Smooth muscle cell of bladder (primary cell): ENCODE measurements around the gene ENG. TPM values are rescaled to one million over a fixed set of nuclear protein-coding genes. Genes with fewer than 3 reads are reported as not detected.

ENCODE experiments used
- total RNA-seq: library from RNA; depleted of rRNA; stranded (reverse); fragments of >200 nt; gene quantifications from 2 replicates; pipeline ENCODE4 v1.2.3, GENCODE V29; 2014

The ENG gene
- 9.0 and 13.2 TPM in 2 replicates for total RNA-seq

DNA sequence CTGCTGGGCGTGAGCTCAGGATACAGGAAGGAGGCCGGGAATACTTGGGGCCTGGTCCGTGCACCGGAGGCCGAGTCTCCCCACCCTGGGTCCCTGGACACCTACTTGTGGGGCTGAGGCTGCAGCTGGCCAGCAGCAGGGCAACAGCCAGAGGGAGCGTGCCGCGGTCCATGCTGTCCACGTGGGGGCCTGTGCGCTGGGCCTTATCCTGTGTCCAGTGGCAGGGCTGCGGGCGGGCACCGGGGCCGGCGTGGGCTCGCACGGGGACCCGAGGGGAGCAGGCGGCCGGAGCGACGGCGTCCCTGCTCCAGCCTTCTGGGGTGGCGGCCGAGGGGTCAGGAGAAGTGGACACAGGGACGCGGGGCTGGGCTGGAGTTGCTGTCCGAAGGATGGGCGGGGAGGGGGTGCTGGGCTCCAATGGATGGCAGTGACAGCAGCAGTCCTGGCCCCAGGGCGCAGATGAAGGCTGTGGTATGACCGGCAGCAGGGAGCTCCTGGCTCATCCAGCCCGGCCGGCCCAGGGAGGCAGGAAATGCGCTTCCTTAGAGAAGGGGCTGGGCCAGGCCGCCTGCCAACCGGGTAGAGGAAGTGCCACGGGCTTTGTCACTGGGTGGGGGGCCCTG lies at the start of gene ENG:
Gene ENG, minus strand, starts transcription at position 475 of the 623 bp plus-strand sequence. Its CDS starts 303 bp downstream, at position 172.

DNA sequence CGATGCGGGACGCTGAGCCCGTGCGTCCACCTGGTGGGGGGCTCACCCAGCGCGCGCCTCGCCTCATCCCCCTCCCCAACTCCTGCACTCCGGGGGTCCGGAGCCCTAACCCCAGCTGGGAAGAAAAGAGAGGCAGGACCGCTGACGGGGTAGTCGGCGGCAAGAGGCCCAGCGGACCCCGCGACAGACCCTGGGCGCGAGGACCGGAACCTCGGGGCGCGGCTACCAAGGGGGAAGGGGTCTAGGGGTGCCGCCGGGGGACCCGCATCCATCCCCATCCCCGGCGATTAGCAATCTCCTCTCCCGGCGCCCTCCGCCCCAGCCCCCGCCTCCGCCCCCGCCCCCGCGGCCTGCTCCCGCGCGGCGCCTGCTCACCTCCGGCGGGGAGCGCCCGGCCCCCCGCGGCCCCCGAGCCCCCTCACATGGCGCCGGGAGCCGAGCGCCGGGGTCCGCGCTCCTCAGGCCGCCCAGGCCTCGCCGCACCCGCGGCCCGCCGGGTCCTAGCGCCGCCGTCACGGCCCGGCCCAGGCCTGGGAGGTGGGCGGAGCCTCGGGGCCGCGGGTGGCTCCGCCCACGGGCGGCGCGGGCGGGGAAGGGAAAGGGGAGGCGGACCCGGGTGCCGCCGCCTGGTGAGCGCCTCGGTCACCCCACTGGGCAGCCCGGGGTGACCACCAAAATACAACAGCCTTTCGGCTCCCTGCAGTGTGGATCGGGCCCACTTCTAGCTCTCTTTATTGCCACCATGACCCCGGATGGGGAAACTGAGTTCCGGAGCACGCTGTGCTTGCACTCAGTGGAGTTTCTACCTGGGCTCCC lies 44.9 kb upstream of the ENG start, which contains the start of gene ST6GALNAC6:
Gene ST6GALNAC6, minus strand, starts transcription at position 476 of the 816 bp plus-strand sequence. CDS start 1,622 bp downstream, outside the sequence.

GRCh38 chr9:127877566-127877998 lies 23.1 kb upstream of the ENG start, which contains the start of gene AK1:
AK1 (minus strand) TSS chr9:127877675; CDS start chr9:127874617, 3,058 bp downstream.

GRCh38 chr9:127802576-127803443 lies 51.6 kb downstream of the ENG start, which contains the start of gene FPGS:
FPGS (plus strand) TSS chr9:127802882; CDS start chr9:127802925, 43 bp downstream.

DNA sequence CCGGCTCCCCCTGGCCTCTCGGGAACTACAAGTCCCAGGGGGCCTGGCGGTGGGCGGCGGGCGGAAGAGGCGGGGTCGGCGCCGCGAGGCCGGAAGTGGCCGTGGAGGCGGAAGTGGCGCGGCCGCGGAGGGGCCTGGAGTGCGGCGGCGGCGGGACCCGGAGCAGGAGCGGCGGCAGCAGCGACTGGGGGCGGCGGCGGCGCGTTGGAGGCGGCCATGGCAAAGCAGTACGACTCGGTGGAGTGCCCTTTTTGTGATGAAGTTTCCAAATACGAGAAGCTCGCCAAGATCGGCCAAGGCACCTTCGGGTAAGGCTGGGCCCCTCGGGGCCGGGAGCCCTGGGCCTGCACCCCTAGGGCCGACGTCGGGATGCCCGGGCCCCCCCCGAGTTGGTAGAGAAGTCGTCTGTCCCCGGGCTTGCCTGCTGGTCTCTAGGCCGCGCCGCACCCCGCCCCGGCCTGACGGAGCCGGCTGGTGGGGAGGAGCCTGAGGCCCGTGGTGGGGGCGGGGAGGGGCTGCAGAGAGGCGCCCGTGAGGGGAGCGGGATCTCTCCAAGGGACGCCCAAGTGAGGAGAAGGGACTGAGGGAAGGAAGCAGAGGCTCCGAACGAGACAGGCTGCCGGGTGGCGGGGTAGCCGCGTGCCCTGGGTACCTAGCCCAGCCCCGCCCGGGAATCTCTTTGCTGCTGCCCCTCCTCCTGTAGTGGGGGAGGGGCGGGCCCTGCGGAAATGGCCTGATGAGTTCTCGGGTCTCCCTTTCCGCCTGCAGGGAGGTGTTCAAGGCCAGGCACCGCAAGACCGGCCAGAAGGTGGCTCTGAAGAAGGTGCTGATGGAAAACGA lies 68.3 kb downstream of the ENG start, which contains the start of gene CDK9:
Gene CDK9, plus strand, starts transcription at position 102 of the 840 bp plus-strand sequence. Its CDS starts 115 bp downstream, at position 217.

DNA sequence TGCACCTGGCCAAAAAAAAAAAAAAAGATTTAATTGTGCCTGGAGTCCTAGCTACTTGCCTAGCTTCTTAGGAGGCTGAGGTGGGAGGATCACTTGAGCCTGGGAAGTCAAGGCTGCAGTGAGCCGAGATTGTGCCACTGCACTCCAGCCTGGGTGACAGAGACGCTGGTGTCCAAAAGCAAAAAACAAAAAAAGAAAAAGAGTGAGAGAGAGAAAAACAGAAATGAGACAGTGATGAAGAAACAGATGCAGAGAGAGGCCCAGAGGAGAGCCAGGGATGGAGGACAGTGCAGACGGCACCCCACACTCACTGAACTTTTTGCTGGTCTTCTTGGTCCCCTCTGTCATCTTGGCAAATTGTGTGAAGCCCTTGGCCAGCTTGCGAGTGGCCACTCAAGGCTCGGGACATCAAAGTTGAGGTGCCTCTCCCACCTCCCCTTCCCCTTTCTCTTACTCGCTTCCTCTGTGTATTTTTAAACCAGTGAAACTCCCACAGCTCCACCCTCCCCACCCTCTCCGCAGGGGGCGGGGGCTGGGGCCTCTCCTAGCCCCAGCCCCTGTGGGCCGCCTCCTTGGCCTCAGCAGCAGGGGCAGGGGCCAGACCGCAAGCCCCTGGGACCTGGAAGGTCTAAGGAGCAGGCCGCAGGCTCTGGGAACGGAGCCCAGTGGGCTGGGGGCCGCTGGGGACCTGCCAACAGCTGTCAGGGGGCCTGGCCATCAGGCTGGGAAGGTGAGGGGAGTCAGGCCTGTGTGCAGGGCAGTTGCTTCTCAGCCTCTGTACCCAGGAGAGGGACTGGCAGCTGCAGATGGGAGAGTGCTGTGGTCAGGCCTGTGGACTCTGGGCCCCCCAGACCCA lies 76.0 kb downstream of the ENG start, which contains the start of gene SH2D3C:
Gene SH2D3C, minus strand, starts transcription at position 387 of the 856 bp plus-strand sequence. Its CDS starts 39 bp downstream, at position 348.

Other genes with a start within 250 kb of the ENG start
- 15.2 and 20.8 TPM in 2 replicates for gene STXBP1, start 242.4 kb downstream of the ENG start, total RNA-seq
- under 0.01 and 0.09 TPM in 2 replicates for gene CFAP157, start 147.7 kb downstream of the ENG start, total RNA-seq
- gene PTRH1, start 139.0 kb downstream of the ENG start, total RNA-seq: 18.8 and 27.4 TPM in 2 replicates
- 0.09 and 0.14 TPM in 2 replicates for gene TTC16, start 138.6 kb downstream of the ENG start, total RNA-seq
- 2.6 and 2.7 TPM in 2 replicates for gene TOR2A, start 119.4 kb downstream of the ENG start, total RNA-seq
- gene SH2D3C, start 76.0 kb downstream of the ENG start, total RNA-seq: under 0.01 and 0.37 TPM in 2 replicates
- gene CDK9, start 68.6 kb downstream of the ENG start, total RNA-seq: 35.1 and 43.4 TPM in 2 replicates
- gene FPGS, start 51.8 kb downstream of the ENG start, total RNA-seq: 62.7 and 65.2 TPM in 2 replicates
- gene AK1, start 23.0 kb upstream of the ENG start, total RNA-seq: 40.0 and 59.4 TPM in 2 replicates
- gene ST6GALNAC6, start 44.9 kb upstream of the ENG start, total RNA-seq: 39.3 and 50.1 TPM in 2 replicates
- gene ST6GALNAC4, start 62.4 kb upstream of the ENG start, total RNA-seq: 21.2 and 27.9 TPM in 2 replicates
- gene PIP5KL1, start 76.1 kb upstream of the ENG start, total RNA-seq: 2.6 and 3.0 TPM in 2 replicates
- 10.1 and 10.2 TPM in 2 replicates for gene DPM2, start 83.2 kb upstream of the ENG start, total RNA-seq
- 8.5 and 22.0 TPM in 2 replicates for gene EEIG1, start 126.3 kb upstream of the ENG start, total RNA-seq
- gene NAIF1, start 212.7 kb upstream of the ENG start, total RNA-seq: 10.8 and 13.0 TPM in 2 replicates
- 24.2 and 25.1 TPM in 2 replicates for gene SLC25A25, start 213.6 kb upstream of the ENG start, total RNA-seq